Naive thymus-derived CD8-positive, alpha-beta T cell (primary cell): ENCODE measurements around the gene CACNA2D3. TPM values are rescaled to one million over a fixed set of nuclear protein-coding genes. Genes with fewer than 3 reads are reported as not detected.

ENCODE experiments used
- ATAC-seq, 2 donors: fragments of 150-1000 bp; cut with Tn5 transposase in 1 of 2; sonication (Bioruptor Pico), chemical (Tn5 transposase) in 1 of 2; 1 replicate in 1 of 2; 2 replicates in 1 of 2; pipeline ENCODE4 v1.10.0; 2021; ENCODE audit warnings: mild to moderate bottlenecking in 2 of 2, moderate library complexity in 2 of 2
- POLR2A ChIA-PET: fragments of 350-600 bp; sonication (Branson Sonifier 250); formaldehyde crosslinking; loops from one replicate; lab custom pipeline; 2021; ENCODE audit warnings: antibody characterized with exemption; lab: Charles Lee
- DNase-seq, 10 donors: peaks; one replicate each; pipeline versions ENCODE4 v3.0.0 to v3.0.0-alpha.2; 2020 to 2022
- H3K27ac Mint-ChIP-seq, 10 donors: one replicate each; pipeline ENCODE4 v1.8.0; 2020 to 2022; ENCODE audit warnings: mild to moderate bottlenecking in 10 of 10, mixed read lengths in 10 of 10, moderate library complexity in 4 of 10, inconsistent platforms in 1 of 10
- H3K27me3 Mint-ChIP-seq, 5 donors: one replicate each; pipeline ENCODE4 v1.8.0; 2021 to 2022; ENCODE audit warnings: mixed read lengths in 5 of 5
- H3K36me3 Mint-ChIP-seq, 3 donors: one replicate each; pipeline ENCODE4 v1.8.0; 2020 to 2022; ENCODE audit warnings: mixed read lengths in 3 of 3, mild to moderate bottlenecking in 2 of 3, inconsistent platforms in 1 of 3
- H3K4me1 Mint-ChIP-seq, 4 donors: one replicate each; pipeline ENCODE4 v1.8.0; 2021 to 2022; ENCODE audit warnings: mixed read lengths in 4 of 4
- H3K4me3 Mint-ChIP-seq, 10 donors: one replicate each; pipeline ENCODE4 v1.8.0; 2020 to 2022; ENCODE audit warnings: mild to moderate bottlenecking in 10 of 10, mixed read lengths in 10 of 10, moderate library complexity in 6 of 10, inconsistent platforms in 1 of 10
- H3K9me3 Mint-ChIP-seq, 9 donors: one replicate each; pipeline ENCODE4 v1.8.0; 2020 to 2022; ENCODE audit warnings: mixed read lengths in 9 of 9, mild to moderate bottlenecking in 3 of 9, inconsistent platforms in 1 of 9, moderate library complexity in 1 of 9
- polyA plus RNA-seq, 3 donors: library from polyadenylated mRNA; unstranded; fragments of 300-500 nt; fragmentation: Illumina TruSeq; gene quantifications; one replicate each; pipeline ENCODE4 v1.2.3, GENCODE V29; 2021
- total RNA-seq, 8 experiments: library from RNA in 2 of 8; stranded (reverse) in 2 of 8; gene quantifications; one replicate each; pipeline ENCODE4 v1.2.3 and lab custom pipeline; 2021 to 2026

Gene CACNA2D3
- total and polyA plus RNA-seq, 5 experiments from 2014 or later = not detected

GRCh38 chr3:54279005-54279583 is 156.7 kb downstream of the CACNA2D3 start:
- DNase-seq = no peak

GRCh38 chr3:54283470-54283869 is 161.1 kb downstream of the CACNA2D3 start:
- POLR2A ChIA-PET = no interaction called here
- H3K9me3 Mint-ChIP-seq = peaks cover 0 to 8% (median 2%) of the 10 kb centered on the region in 9 donors
- ATAC-seq (no peak), DNase-seq (no peak)
- no peak overlapping the region for H3K27ac Mint-ChIP-seq
- no peaks in the 10 kb centered on the region for H3K36me3 Mint-ChIP-seq
- no peaks in the 10 kb centered on the region for H3K4me1 Mint-ChIP-seq
- H3K27me3 Mint-ChIP-seq = peaks cover 3 to 22% (median 16%) of the 10 kb centered on the region in 5 donors
- no peak overlapping the region for H3K4me3 Mint-ChIP-seq

More at GRCh38 chr3:54279005-54279583, 156.7 kb downstream of the CACNA2D3 start:
- Mint-ChIP-seq H3K36me3 (no peaks in the 10 kb centered on the region), H3K4me3 (no peak overlapping the region), H3K4me1 (no peaks in the 10 kb centered on the region), H3K9me3 (peaks cover 0 to 23% (median 5%) of the 10 kb centered on the region in 9 donors), H3K27me3 (peaks cover 7 to 26% (median 16%) of the 10 kb centered on the region in 5 donors), H3K27ac (no peak overlapping the region)
- POLR2A ChIA-PET = no interaction called here
- no peak for ATAC-seq

GRCh38 chr3:54294214-54294613 is 171.9 kb downstream of the CACNA2D3 start:
- H3K4me3 Mint-ChIP-seq = no peak overlapping the region
- H3K27me3 Mint-ChIP-seq = peaks cover 0 to 19% (median 2%) of the 10 kb centered on the region in 5 donors
- ATAC-seq = no peak
- no peak overlapping the region for H3K27ac Mint-ChIP-seq
- H3K9me3 Mint-ChIP-seq = peaks cover 0 to 5% (median 0%) of the 10 kb centered on the region in 9 donors
- H3K4me1 Mint-ChIP-seq = no peaks in the 10 kb centered on the region
- no peak for DNase-seq
- POLR2A ChIA-PET = no interaction called here
- no peaks in the 10 kb centered on the region for H3K36me3 Mint-ChIP-seq

DNA sequence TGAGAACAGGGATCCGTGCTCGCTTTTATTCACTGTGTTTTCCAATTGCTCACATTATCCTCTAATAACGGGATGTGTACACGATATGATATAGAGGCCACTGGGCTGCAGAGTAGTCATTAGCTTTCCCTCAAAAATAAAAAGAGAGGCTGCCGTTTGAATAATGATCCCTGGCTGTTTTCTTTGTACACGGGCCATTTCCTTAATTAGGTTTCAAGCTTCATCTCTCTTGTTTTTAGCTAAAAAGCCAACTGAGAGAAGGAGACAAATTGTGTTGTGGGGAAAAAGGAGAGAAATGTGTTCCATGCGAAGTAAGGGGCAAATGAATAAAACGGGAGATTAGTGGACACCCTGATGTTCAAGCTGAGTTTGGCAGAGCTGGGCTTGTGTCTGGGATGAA is 174.2 kb downstream of the CACNA2D3 start:
- no peak overlapping the region for H3K27ac Mint-ChIP-seq
- H3K36me3 Mint-ChIP-seq = no peaks in the 10 kb centered on the region
- no peak overlapping the region for H3K4me3 Mint-ChIP-seq
- no peak for ATAC-seq
- DNase-seq = no peak
- H3K9me3 Mint-ChIP-seq = peaks cover 0 to 3% (median 0%) of the 10 kb centered on the region in 9 donors
- POLR2A ChIA-PET = no interaction called here
- peaks cover 0 to 19% (median 2%) of the 10 kb centered on the region in 5 donors for H3K27me3 Mint-ChIP-seq
- no peaks in the 10 kb centered on the region for H3K4me1 Mint-ChIP-seq

- Mint-ChIP-seq H3K27me3 (peaks cover 0 to 19% (median 2%) of the 10 kb centered on the region in 5 donors), H3K9me3 (peaks cover 0 to under 1% (median 0%) of the 10 kb centered on the region in 9 donors), H3K4me3 (no peak overlapping the region), H3K27ac (no peak overlapping the region), H3K4me1 (no peaks in the 10 kb centered on the region), H3K36me3 (no peaks in the 10 kb centered on the region)
- POLR2A ChIA-PET = no interaction called here
- ATAC-seq (no peak), DNase-seq (no peak)
Observed at GRCh38 chr3:54299169-54299935, 177.0 kb downstream of the CACNA2D3 start.

DNA sequence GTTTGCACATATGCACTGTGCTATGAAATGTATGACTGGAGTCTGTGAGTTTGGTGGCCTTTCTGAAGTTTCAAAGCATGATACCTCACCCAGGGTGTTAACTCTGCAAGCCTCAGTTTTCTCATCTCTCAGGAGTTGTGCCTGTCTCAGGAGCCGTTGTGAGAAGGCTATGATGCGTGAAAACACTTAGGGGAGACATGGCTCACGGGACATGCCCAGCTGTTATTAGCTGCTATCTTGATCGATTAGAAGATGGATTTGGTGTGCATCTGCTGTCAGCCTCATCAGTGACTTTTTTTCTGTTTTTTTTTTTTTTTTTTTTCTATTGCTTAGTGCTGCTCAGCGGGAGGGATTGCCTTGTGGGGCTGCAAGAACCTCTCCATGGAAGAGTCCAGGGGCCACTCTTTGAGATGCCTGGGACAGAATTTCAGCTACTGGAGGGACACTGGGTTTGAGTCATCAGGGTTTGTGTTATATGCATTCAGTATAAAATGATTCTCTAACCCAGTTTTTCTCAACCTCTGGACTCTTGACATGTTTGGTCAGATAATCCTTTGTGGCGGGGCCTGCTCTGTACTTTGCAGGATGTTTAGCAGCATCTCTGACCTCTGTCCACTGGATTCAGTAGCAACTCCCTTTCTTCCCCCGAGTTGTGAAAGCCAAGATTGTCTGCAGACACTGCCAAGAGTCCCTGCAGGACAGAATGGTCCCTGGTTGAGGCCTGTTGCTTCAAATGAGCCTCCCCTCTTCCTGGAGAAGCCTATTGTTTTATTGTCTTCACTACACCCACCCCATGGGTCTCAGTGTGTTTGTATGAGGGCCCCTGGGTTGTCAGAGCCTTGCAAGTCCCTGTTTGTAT is 181.4 kb downstream of the CACNA2D3 start:
- H3K4me1 Mint-ChIP-seq = no peaks in the 10 kb centered on the region

GRCh38 chr3:54304877-54305276 is 182.5 kb downstream of the CACNA2D3 start:
- POLR2A ChIA-PET = interaction anchor here (0.6 kb wide), 1 partner anchor 31 kb away, joined by 3 read pairs; no protein-coding TSS in a partner anchor
- no peak overlapping the region for H3K4me3 Mint-ChIP-seq
- peaks cover 0 to 17% (median 2%) of the 10 kb centered on the region in 5 donors for H3K27me3 Mint-ChIP-seq
- H3K9me3 Mint-ChIP-seq = no peaks in the 10 kb centered on the region
- peaks cover 0 to 3% (median under 1%) of the 10 kb centered on the region in 4 donors for H3K4me1 Mint-ChIP-seq
- DNase-seq (no peak), ATAC-seq (no peak)
- no peaks in the 10 kb centered on the region for H3K36me3 Mint-ChIP-seq
- no peak overlapping the region for H3K27ac Mint-ChIP-seq

More for the DNA sequence above, 181.4 kb downstream of the CACNA2D3 start:
- Mint-ChIP-seq H3K4me3 (no peak overlapping the region), H3K27me3 (peaks cover 0 to 17% (median 0%) of the 10 kb centered on the region in 5 donors), H3K27ac (no peak overlapping the region), H3K9me3 (no peaks in the 10 kb centered on the region), H3K36me3 (no peaks in the 10 kb centered on the region)
- no peak for ATAC-seq
- POLR2A ChIA-PET = no interaction called here
- no peak for DNase-seq

GRCh38 chr3:54305409-54306099 is 183.2 kb downstream of the CACNA2D3 start:
- Mint-ChIP-seq H3K27me3 (peaks cover 0 to 17% (median 3%) of the 10 kb centered on the region in 5 donors), H3K4me1 (peaks cover 0 to 5% (median under 1%) of the 10 kb centered on the region in 4 donors), H3K36me3 (no peaks in the 10 kb centered on the region), H3K4me3 (no peak overlapping the region), H3K9me3 (no peaks in the 10 kb centered on the region), H3K27ac (no peak overlapping the region)
- POLR2A ChIA-PET = no interaction called here
- ATAC-seq (no peak), DNase-seq (no peak)

DNA sequence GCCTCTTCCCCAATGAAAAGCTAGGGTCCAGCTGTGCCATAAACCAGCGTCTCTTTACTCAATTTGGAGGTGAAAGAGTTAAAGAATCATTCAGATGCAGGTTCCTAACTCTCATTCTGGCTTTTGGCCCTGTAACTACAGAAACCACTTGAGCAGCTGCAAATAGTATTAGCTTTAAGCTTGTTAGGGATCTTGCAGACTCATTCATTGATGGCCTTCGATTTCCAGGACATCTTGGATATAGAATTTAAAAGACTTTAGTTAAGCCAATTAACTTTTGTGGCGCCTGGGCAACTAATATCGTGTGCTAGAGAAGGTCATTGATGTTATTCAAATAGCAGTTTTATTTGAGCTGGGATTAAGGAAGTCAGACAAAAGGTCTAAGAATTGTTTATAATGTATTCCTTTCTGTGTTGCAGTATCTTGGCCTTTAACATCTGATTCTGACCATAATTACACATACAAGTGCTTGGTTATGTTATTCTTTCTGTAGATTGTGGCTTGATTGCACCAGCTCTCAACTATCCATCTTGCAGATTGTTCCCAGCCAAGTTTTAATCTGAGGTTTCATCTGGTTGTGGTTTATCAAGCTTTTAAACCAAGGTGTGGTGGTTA is 185.3 kb downstream of the CACNA2D3 start:
- Mint-ChIP-seq H3K4me3 (no peak overlapping the region), H3K27ac (no peak overlapping the region), H3K4me1 (peaks cover 0 to 5% (median under 1%) of the 10 kb centered on the region in 4 donors), H3K27me3 (peaks cover 0 to 17% (median 3%) of the 10 kb centered on the region in 5 donors), H3K9me3 (no peaks in the 10 kb centered on the region), H3K36me3 (no peaks in the 10 kb centered on the region)
- no peak for ATAC-seq
- POLR2A ChIA-PET = no interaction called here
- no peak for DNase-seq

DNA sequence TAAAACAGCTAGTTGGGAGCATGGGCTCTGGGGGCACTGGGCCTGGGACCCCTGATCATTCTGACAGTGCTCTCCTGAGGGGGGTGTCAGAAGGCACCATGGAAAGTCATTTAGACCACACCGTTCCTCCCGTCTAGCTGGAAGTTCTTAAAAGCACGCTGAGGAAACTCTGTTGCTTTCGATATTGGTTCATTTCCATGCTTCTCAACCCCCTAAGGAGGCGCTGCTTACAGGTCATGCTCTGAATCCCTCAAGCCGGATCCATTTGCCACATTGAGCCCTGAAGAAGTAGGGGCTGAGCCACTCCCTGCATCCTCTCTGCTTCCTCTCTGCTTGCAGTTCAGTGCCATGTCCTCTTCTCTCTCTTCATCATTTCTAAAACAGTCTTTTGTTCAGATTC is 187.2 kb downstream of the CACNA2D3 start:
- no peak for DNase-seq
- Mint-ChIP-seq H3K4me3 (no peak overlapping the region), H3K27ac (no peak overlapping the region), H3K27me3 (peaks cover 0 to 17% (median 3%) of the 10 kb centered on the region in 5 donors), H3K4me1 (peaks cover 0 to 5% (median under 1%) of the 10 kb centered on the region in 4 donors), H3K36me3 (no peaks in the 10 kb centered on the region), H3K9me3 (no peaks in the 10 kb centered on the region)
- ATAC-seq = no peak
- POLR2A ChIA-PET = no interaction called here

DNA sequence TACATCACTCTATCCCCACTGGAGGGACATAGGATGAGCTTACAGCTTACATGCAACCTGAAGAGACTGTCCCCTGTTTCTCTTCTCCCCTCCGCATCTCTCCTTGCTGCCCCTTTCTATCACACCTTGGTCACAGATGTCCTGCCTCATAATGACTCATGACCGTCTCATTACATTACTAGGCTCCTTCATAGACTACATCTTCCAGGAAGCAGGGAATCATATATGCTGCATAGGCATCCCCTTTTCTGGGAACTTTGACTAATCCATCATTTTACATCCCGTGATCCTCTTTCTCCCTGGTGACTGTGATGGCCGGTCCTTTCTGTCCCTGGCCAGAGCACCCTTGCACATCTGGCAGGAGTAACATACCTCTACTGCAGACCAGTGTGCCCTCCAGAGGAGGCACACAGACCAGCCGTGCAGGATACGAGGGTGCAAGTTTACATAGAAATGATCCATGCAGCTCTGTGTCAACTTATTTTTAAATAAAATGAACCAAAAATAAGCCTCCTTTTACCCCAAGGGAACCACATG is 188.9 kb downstream of the CACNA2D3 start:
- ATAC-seq = no peak
- Mint-ChIP-seq H3K9me3 (peaks cover 0 to 3% (median 0%) of the 10 kb centered on the region in 9 donors), H3K27ac (no peak overlapping the region), H3K4me3 (no peak overlapping the region), H3K27me3 (peaks cover 1 to 17% (median 3%) of the 10 kb centered on the region in 5 donors), H3K36me3 (no peaks in the 10 kb centered on the region), H3K4me1 (peaks cover 0 to 5% (median under 1%) of the 10 kb centered on the region in 4 donors)
- POLR2A ChIA-PET = no interaction called here
- DNase-seq = no peak
